Stimulated activated CD4-positive, alpha-beta T cell treated with anti-CD3 and anti-CD28 coated beads, Interleukin-4, amount 100 ng/mL, for 1 hour (primary cell): Measurements from ENCODE around the gene ZRANB1.

Experiments used
- DNase-seq: peaks from one replicate; pipeline ENCODE4 v3.0.0-alpha.2; 2020

Gene ZRANB1

DNA sequence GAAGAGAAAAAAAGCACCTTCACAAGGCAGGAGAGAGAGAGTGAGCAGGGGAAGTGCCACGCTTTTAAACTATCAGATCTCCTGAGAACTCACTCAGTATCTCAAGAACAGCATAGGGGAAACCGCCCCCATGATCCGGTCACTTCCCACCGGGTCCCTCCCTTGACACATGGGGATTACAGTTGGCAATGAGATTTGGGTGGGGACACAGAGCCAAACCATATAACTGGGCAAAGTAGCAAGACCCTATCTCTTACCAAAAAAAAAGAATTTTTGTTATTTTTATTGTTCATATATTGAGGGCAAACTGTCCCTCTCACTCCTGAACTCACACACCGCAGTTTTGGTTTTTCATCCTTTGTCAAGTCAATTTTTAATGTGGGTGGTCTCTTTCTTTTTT, 18.2 kb upstream of the ZRANB1 start:
- DNase-seq: no peak

DNA sequence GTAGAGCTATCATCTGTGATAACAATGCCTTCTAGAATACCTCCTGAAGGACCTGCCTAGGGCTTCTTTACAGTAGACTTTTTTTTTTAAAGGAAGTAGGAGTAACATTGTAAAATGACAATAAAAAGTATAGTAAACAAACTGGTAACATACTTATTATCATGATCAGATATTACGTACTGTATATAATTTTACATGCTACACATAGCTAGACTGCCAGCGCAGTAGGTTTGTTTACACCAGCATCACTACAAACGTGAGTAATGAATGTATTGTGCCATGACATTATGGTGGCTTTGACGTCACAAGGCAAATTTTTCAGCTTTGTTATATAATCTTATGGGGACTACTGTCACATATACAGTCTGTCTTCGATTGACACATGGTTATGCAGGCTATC, 15.4 kb upstream of the ZRANB1 start:
- DNase-seq: no peak

DNA sequence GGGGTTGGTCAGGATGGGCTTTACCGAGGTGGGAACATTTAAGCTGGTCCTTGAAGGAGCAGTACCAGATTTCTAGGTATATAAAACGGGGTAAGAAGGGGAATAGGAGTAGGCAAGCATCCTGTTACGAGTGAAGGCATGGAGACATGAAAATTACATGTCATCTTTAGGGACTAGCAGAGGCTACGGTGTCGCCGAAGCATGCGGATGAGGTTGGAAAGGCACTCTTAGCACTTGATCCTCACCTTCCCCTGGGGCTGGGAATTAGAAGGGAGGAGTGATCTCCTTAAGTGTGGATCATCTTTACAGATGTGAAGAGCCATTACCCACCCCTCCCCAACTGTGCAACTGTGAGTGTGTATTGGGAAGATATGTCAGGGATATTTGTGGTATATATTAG, 13.8 kb upstream of the ZRANB1 start:
- DNase-seq: no peak

- no peak for DNase-seq
Measured at GRCh38 chr10:124928545-124928944, 13.4 kb upstream of the ZRANB1 start.

DNA sequence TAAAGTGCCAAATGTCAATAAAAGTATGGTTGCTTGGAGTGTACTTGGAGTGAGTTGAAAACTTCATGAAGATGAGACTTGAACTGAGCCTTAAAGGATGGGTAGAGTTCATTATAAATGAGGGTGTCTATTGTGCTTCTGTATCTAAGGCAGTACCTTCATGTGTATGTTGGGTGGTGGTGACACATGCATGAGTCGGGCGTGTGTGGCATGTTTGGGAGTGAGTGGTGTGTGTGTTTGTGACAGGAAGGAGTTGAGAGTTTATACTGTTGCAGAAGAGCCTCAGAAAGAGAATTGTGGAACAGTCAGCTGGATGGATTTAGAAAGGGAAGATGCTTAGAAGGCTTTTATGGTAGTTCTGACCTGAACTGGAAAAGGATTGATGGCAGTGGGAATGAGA, 6.0 kb upstream of the ZRANB1 start:
- peak; percentile 27 for DNase-seq

GRCh38 chr10:124936813-124937212, 5.1 kb upstream of the ZRANB1 start:
- DNase-seq: no peak

GRCh38 chr10:124939290-124939689, 2.6 kb upstream of the ZRANB1 start:
- no peak for DNase-seq

DNA sequence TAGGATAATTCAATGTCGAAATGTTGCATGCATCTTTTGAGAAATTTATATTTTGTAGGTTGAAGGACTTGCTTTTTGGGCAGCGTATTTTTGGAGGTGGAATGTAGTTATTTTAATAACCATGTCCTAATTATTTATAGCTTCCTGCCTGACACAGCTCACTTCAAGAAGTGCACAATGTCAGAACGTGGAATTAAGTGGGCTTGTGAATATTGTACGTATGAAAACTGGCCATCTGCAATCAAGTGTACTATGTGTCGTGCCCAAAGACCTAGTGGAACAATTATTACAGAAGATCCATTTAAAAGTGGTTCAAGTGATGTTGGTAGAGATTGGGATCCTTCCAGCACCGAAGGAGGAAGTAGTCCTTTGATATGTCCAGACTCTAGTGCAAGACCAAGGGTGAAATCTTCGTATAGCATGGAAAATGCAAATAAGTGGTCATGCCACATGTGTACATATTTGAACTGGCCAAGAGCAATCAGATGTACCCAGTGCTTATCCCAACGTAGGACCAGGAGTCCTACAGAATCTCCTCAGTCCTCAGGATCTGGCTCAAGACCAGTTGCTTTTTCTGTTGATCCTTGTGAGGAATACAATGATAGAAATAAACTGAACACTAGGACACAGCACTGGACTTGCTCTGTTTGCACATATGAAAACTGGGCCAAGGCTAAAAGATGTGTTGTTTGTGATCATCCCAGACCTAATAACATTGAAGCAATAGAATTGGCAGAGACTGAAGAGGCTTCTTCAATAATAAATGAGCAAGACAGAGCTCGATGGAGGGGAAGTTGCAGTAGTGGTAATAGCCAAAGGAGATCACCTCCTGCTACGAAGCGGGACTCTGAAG, 620 bp downstream of the ZRANB1 start:
- no peak for DNase-seq

DNA sequence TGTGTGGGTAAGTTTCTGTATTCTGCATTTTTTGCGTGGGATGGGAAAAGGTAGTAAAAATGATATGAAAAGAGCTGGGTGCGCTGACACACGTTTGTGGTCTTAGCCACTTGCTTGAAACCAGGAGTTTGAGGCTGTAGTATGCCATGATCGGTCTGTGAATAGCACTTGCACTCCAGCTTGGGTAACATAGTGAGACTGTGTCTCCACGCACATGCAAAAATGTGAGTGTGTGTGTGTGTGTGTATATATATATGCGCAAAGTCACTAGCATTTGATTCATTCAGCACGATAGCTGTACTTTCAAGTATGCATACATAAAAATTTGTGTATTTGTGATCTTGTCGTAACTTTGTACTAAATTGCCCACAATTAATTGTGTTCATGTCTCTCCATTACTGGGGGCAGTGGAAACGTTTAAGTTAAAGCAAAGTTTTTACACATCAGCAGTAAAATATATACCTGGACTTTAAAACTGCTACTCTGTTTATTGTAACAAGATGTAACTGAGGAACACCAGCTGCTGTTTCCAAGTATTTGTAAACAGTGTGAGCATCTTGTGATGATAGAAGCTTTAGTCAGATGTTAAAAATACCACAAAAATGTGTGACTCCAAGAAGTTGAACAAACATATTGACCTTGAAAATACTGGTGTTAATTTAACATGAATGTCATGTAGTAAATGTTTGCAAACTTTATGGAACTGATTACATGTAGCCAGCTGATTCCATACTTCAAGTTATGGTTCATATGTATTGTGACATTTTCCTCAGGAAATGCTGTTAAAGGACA, 1.6 kb downstream of the ZRANB1 start:
- no peak for DNase-seq

DNA sequence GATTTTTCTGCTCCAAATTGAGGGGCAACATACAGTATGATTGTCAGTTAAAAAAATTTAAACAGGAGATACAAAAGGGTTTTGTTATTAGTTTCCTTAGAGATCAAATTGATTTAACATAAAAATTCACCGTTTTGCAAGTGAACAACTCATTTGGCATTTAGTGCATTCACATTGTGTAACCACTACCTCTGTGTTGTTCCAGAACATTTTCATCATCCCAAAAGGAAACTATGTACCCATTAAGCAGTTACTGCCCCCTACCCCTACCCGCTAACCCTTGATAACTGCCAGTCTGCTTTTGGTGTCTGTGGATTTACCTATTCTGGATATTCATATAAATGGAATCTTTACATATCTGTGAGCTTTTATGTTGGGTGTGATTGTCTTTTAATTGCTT, 3.1 kb downstream of the ZRANB1 start:
- no peak for DNase-seq

DNA sequence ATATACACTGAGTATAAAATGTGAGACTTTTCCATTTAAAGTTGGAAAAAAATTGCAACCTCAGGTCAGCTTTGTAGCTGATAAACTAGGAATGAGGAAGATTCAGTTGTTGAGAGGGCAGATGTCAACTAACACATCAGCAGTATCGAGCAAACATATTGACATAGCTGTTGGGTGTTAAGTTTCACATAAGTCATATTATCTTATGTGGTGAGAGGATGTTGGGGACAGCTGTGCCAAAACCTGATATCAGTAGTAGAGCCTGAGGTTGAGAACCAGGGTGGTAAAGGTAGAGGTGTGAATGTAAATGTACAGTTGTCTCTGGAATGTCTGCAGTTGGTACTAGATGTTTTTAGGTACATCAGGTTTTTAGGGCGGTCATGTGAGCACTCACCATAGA, 5.0 kb downstream of the ZRANB1 start:
- no peak for DNase-seq

DNA sequence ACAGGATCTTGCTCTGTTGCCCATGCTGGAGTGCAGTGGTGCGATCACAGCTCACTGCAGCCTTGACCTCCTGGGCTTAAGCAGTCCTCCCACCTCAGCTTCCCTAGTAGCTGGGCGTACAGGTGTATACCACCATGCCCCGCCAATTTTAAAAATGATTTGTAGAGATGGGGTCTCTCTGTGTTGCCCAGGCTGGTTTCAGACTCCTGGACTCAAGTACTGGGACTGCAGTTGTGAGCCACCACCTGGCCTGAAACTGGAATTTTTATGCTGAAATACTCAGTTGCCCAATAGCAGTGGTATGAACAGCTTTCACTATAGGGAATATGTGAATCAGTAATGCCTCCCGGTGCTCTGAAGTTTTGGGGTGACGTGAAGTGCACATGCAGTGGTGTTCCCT, 7.6 kb downstream of the ZRANB1 start:
- DNase-seq: no peak

- no peak for DNase-seq
Measured at GRCh38 chr10:124952123-124952522, 10.2 kb downstream of the ZRANB1 start.

- DNase-seq: no peak
Measured at GRCh38 chr10:124953421-124953820, 11.5 kb downstream of the ZRANB1 start.

GRCh38 chr10:124955243-124955642, 13.3 kb downstream of the ZRANB1 start:
- no peak for DNase-seq

- DNase-seq: no peak
Measured at GRCh38 chr10:124955868-124956267, 13.9 kb downstream of the ZRANB1 start.

DNA sequence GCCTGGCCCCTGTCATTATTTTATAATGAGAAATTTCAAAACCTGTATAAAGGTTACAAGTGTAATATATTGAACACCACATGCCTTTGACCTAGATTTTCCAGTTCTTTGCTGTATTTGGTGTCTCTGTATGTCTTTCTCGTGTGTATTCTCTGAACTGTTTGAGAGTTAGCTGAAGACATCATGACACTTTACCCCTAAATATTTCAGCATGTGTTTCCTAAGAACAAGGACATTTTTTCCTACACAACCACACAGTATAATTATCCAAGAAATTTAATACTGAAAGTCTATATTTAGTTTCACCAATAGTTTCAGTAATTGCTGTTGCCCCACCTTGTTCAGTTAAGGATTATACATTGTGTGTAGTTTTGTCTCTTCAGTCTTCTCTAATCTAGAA, 14.8 kb downstream of the ZRANB1 start:
- DNase-seq: no peak

GRCh38 chr10:124957404-124957947, 15.6 kb downstream of the ZRANB1 start:
- DNase-seq: no peak

- DNase-seq: no peak
Measured at GRCh38 chr10:124959564-124959963, 17.6 kb downstream of the ZRANB1 start.

DNA sequence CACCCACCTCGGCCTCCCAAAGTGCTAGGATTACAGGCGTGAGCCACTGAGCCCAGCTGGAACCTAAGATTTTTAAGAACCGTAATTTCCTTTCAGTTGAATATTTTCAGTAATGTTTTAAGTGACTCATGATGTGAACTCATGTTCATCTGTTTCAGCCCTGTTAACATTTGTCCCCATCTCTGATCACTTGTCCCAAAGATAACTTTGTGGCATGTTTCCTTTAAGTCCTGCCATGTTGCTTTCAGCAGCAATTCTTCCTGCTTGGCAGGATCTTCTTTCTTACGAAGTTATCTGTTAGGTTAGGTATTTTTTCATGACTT, 19.3 kb downstream of the ZRANB1 start:
- DNase-seq: no peak

DNA sequence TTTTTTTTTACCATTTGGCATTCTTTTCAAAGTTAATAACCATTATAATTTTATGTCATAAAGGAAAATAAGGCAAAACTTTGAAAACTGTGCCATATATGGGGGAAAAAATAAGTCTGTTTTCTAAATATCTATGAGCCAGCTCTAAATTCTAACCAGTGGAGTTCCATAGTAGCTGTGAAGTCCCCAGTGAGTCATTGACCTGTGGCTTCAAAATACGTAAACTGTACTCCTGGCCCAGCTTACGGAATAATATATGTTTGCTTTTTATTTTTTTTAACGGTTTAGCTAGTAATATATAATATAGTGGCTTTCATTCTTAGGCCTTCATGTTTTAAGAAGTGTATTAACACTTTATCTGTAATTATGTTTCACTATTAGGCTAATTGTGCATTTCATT, 20.5 kb downstream of the ZRANB1 start:
- no peak for DNase-seq

DNA sequence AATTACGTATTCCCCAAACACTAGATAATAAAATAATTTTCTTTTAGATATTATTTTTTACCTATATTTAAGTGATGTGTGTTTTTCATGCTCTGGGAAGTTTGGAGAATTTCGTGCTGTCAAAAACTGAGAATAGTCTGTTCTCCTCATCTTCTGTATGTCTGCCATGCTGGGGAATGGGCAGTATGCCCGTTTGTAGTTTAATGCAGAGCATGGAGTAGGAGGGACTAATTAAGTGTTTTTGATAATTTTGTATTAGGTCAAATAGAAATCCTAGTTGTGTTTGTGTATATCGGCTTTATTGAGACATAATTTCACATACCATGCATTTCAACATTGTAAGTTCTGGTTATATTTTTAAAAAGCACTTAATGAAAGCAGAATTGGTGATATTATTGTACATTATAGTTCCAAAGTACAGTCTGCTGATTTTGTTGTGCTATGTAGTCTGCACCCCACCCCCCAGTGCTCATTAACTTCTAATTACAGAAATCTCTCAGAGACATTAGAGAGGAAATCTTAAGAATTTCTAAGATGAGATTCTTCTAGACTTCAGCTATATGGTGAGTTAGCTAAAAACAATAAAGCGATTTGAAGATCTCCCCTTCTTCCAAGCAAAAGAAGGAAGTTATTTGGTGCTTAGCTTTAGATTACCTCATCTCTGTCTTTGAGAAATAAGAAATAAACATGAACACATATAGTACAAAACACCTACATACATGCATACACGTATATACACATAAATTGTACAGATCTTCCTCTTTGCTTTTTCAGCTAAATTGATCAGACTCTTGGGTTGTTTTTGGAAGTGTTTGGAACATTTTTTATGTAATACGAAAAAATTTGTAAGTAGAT, 22.2 kb downstream of the ZRANB1 start:
- DNase-seq: no peak

- no peak for DNase-seq
Measured at GRCh38 chr10:124966008-124966407, 24.1 kb downstream of the ZRANB1 start.
